ENCODE measurements around the gene PDC.
"Not testable (repeated sequence)": the region's sequence is repeated elsewhere in the genome, so short reads cannot be mapped to it uniquely, and the experiment has no call there.

The PDC gene

DNA sequence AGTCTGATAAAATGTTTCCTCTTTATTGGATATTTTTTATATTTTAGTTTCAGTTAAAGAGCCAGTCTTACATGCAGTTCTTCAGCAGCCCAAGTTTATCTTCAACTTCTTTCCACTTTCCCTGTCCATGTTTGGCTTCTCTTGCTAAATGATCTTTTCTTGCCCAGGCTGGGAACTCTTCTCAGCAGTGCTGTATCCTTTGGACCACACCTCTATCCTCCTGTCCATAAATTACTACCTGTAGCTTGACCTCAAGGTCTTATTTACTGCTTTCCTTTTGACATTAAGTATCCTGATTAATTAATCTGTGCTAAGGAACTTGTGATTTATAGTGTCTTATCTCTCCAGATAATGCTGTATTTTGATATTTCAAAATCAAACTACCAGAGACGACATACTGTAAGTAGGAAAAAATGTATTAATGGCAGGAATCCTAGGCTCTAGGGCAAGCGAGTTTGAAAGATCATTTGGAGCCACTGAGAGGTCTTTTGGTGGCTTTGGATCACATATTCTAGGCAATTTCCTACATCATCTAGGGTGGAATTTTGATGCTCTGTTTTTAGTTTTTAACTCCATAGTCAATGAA lies 20.5 kb upstream of the PDC start:
- H3K36me3 Mint-ChIP-seq, result no peaks in the 10 kb centered on the region
- H3K4me1 Mint-ChIP-seq, result no peaks in the 10 kb centered on the region
- H3K27me3 Mint-ChIP-seq, result no peaks in the 10 kb centered on the region
- no peak overlapping the region for H3K4me3 Mint-ChIP-seq
- no peaks in the 10 kb centered on the region for H3K9me3 Mint-ChIP-seq
- H3K27ac Mint-ChIP-seq, result no peak overlapping the region

DNA sequence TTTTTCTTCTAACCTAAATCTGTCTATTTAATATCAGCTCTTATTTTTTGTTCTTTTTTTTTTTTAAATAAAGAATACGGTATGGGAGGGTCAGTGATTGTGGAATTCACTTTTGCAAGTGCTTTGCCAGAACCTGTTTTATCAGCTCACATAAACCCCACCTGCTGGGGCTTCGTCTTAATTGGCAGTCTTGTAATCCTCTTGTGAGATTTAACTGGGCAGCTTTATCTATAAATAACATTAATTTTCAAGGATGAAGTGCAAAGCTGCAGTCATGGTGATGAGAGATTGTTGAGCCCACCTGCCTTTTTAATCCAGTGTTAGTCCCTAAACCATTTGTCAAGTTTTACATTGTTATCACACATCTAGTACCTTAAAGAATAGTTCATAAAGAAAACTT lies 18.2 kb upstream of the PDC start:
- Mint-ChIP-seq H3K27me3 (no peaks in the 10 kb centered on the region), H3K9me3 (no peaks in the 10 kb centered on the region)

DNA sequence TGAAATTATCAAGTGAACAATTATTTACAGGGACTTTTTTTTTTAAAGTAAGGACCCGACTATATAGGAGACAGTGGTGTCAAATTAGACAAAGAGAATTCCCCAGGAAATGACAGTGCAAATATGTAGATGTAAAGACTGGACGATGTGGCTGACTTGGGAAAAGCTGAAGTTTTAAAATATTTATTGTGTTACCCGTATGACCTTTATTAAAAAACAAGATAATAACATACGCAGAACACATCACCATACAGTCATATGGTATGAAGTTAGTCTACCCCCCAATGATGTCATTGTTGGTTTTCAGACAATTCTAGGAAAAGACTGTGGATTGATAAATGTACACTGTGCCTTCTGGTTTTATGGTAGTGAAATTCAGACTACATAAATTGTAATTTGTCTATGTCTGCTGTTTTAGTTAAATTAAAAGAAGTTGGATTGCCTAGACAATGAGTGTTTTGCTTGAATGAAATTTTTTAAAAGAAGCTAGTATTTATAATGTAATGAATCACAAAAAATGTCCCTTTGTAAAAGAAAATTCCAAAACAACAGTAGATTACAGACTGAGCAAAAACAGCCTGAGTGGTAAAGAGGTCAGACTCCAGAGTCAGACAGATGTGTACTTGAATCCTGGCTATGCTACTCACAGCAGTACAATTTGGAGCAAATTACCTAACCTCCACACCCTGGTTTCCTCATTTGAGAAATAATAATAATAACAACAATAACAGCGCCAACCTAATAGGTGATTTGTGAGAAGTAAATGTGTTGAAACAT lies 15.5 kb upstream of the PDC start:
- H3K36me3 Mint-ChIP-seq, result peaks cover 2% of the 10 kb centered on the region
- no peaks in the 10 kb centered on the region for H3K4me1 Mint-ChIP-seq
- no peaks in the 10 kb centered on the region for H3K27me3 Mint-ChIP-seq
- no peaks in the 10 kb centered on the region for H3K9me3 Mint-ChIP-seq
- H3K27ac Mint-ChIP-seq, result no peak overlapping the region
- H3K4me3 Mint-ChIP-seq, result no peak overlapping the region

More for the DNA sequence above, 18.2 kb upstream of the PDC start:
- H3K4me1 Mint-ChIP-seq, result no peaks in the 10 kb centered on the region
- H3K4me3 Mint-ChIP-seq, result no peak overlapping the region
- H3K27ac Mint-ChIP-seq, result no peak overlapping the region
- no peaks in the 10 kb centered on the region for H3K36me3 Mint-ChIP-seq

DNA sequence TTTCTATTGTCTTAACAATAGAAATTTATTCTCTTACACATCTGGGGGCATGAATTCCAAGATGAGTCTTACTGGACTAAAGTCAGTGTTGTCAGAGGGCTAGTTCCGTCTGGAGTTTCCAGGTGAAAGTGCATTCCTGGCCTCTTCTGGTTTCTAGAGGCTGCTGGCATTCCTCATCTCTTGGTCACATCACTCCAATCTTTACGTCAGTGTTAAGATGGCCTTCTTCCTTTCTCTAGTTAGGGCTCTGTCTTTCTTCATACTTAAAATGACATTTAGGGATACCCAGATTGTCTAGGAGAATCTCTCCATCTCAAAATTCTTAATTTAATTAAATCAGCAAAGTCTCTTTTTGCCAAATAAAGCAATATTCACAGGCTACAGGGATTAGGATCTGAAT lies 13.3 kb upstream of the PDC start:
- H3K4me1 Mint-ChIP-seq, result no peaks in the 10 kb centered on the region
- no peak overlapping the region for H3K27ac Mint-ChIP-seq
- H3K27me3 Mint-ChIP-seq, result no peaks in the 10 kb centered on the region
- H3K4me3 Mint-ChIP-seq, result no peak overlapping the region
- no peaks in the 10 kb centered on the region for H3K9me3 Mint-ChIP-seq
- peaks cover 2% of the 10 kb centered on the region for H3K36me3 Mint-ChIP-seq

DNA sequence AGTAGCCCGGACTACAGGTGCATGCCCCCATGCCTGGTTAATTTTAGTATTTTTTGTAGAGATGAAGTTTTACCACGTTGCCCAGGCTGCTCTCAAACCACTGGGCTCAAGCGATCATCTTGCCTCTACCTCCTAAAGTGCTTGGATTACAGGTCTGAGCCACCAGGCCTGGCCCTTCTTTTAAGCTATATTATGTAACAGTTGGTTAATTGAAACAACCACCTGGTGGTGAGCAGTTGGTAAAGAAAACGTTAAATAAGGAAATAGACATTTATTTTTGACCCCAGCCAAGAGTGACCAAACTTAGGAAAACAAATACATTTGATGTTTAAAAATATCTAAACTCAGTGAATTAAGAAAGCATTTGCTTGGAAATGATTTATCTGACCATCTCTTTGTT lies 12.1 kb upstream of the PDC start:
- H3K27ac Mint-ChIP-seq, result no peak overlapping the region
- H3K4me1 Mint-ChIP-seq, result no peaks in the 10 kb centered on the region
- H3K4me3 Mint-ChIP-seq, result no peak overlapping the region
- no peaks in the 10 kb centered on the region for H3K9me3 Mint-ChIP-seq
- peaks cover 1% of the 10 kb centered on the region for H3K27me3 Mint-ChIP-seq
- H3K36me3 Mint-ChIP-seq, result peaks cover 2% of the 10 kb centered on the region

DNA sequence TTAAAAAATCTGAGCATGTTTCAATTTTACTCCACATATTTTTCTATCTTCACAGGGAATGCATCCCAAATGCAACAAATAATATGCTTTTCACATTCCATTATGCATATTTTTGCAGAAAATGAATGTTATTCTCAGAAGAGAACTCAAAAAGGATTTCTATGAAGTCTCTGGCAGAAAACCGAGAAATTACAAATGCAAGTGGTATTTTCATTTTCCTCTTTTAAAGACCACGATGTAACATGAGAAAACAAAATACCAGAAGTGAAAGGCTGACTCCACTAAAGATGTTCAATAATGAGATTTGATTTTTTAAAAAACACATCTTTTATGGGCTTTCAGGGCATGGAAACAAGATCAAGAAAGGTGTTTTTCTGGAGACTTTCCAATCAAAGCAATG lies 5.0 kb upstream of the PDC start:
- Mint-ChIP-seq H3K36me3 (no peaks in the 10 kb centered on the region), H3K27me3 (peaks cover 8% of the 10 kb centered on the region), H3K9me3 (peaks cover 5% of the 10 kb centered on the region), H3K27ac (no peak overlapping the region), H3K4me3 (no peak overlapping the region), H3K4me1 (no peaks in the 10 kb centered on the region)

DNA sequence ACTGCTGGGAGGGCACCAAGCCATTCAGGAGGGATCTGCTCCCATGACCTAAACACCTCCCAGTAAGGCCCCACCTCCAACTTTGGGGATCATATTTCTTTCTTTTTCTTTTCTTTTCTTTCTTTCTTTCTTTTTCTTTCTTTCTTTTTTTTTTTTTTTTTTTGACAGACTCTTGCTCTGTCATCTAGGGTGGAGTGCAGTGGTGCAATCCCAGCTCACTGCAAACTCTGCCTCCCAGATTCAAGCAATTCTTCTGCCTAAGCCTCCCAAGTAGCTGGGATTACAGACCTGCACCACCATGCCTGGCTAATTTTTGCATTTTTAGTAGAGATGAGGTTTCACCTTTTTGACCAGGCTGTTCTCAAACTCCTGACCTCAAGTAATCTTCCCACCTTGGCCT lies 4.6 kb upstream of the PDC start:
- H3K27ac Mint-ChIP-seq, H3K27me3 Mint-ChIP-seq, H3K9me3 Mint-ChIP-seq, H3K4me3 Mint-ChIP-seq, H3K36me3 Mint-ChIP-seq, H3K4me1 Mint-ChIP-seq: not testable (repeated sequence)

DNA sequence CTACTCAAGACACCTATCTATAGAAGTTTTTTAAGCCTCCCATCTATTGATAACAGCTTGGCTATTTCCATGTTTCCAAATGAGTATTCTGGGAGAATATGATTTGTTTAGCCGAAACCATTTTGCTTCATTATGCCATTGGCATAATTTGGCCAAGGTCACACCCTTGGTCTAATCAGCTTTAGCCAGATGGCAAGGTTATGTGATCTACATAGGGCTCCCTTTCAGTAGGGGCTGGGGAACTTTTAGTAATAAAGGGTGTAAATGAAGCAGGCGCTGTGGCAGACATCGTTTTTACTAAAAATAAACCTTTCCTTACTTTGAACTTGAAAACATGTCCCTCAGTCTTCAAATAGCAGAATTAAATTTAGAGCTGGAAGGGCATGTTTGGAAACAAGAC lies 3.0 kb upstream of the PDC start:
- H3K4me3 Mint-ChIP-seq, result no peak overlapping the region
- no peaks in the 10 kb centered on the region for H3K36me3 Mint-ChIP-seq
- H3K4me1 Mint-ChIP-seq, result no peaks in the 10 kb centered on the region
- peaks cover 8% of the 10 kb centered on the region for H3K27me3 Mint-ChIP-seq
- no peak overlapping the region for H3K27ac Mint-ChIP-seq
- H3K9me3 Mint-ChIP-seq, result peaks cover 5% of the 10 kb centered on the region

DNA sequence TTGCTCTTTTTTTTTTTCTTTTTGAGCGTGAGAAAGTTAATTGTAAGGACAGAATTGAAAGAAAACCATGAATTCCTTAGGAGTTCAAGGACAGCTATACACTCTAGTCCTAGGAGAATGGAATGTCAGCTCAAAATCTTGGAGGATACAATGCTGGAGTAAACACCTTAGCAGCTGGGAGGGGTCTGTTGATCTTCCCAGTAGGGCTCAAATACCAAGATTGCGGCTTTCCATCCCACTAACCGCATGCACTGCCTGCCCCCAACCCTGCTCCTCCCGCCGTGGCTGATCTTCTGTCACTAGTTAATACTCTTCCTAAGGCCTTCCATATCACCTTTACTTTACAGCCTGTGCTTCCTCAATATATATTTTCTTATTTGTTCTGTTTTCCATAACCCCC lies 2.6 kb upstream of the PDC start:
- Mint-ChIP-seq H3K4me3 (no peak overlapping the region), H3K36me3 (no peaks in the 10 kb centered on the region), H3K9me3 (peaks cover 5% of the 10 kb centered on the region), H3K4me1 (no peaks in the 10 kb centered on the region), H3K27me3 (peaks cover 8% of the 10 kb centered on the region), H3K27ac (no peak overlapping the region)

DNA sequence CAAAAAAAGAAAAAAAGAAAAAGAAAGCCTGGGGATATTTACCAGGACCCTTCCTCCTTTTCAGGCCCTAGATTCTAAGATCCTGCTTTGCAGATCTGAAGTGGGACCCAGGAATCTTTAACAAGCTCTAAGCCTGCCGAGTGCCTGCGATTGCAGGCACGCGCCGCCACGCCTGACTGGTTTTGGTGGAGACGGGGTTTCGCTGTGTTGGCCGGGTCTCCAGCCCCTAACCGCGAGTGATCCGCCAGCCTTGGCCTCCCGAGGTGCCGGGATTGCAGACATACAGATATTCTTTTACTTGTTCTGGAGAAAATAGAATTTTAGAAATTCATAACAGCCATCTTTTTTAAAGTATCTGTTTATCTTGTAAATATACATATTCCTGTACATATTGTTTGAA lies 1.8 kb downstream of the PDC start:
- not testable (repeated sequence) for H3K4me3 Mint-ChIP-seq, H3K27ac Mint-ChIP-seq, H3K27me3 Mint-ChIP-seq, H3K9me3 Mint-ChIP-seq, H3K4me1 Mint-ChIP-seq, H3K36me3 Mint-ChIP-seq

DNA sequence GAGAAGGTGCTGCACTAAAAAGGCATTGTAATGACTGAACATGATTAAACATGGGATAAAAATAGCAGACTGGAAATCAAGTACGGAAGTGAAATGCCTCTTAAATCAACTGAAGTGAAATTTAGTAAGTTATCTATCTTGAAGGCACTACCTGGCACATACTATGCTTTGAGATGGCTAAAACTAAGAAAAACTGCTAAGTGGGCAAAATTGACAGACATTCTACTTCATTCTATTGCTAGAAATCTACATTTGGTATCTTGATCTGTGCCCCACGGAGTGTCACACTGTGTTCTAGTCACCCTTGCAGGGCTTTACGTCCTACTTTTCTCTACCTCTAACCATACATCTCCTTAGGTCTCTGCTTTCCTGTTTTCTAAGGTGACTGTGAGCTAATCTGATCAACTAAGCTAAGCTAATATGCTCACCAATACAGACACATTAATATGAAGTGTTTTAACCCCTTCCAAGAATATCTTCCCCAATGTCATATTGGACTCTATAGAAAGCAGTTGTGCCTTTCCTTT lies 4.1 kb downstream of the PDC start:
- no peaks in the 10 kb centered on the region for H3K36me3 Mint-ChIP-seq
- H3K27ac Mint-ChIP-seq, result no peak overlapping the region
- no peaks in the 10 kb centered on the region for H3K27me3 Mint-ChIP-seq
- no peaks in the 10 kb centered on the region for H3K9me3 Mint-ChIP-seq
- no peak overlapping the region for H3K4me3 Mint-ChIP-seq
- H3K4me1 Mint-ChIP-seq, result no peaks in the 10 kb centered on the region

DNA sequence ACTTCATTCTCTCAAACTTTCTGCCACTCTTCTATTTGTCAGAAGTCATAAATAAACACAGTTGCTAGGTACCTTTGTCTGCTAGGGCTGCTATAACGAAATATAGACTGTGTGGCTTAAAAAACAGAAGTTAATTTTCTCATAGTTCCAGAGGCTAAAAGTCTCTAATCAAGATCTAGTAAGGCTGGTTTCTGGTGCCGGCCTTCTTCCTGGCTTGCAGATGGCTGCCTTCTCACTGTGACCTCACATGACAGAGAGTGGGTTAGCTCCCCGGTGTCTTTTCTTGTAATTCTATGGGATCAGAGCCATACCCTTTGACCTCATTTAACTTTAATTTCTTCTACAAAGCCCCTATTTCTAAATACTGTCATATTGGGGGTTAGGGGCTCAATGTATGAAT lies 5.9 kb downstream of the PDC start:
- Mint-ChIP-seq H3K27me3 (no peaks in the 10 kb centered on the region), H3K36me3 (no peaks in the 10 kb centered on the region), H3K4me1 (no peaks in the 10 kb centered on the region), H3K4me3 (no peak overlapping the region), H3K27ac (no peak overlapping the region), H3K9me3 (no peaks in the 10 kb centered on the region)

DNA sequence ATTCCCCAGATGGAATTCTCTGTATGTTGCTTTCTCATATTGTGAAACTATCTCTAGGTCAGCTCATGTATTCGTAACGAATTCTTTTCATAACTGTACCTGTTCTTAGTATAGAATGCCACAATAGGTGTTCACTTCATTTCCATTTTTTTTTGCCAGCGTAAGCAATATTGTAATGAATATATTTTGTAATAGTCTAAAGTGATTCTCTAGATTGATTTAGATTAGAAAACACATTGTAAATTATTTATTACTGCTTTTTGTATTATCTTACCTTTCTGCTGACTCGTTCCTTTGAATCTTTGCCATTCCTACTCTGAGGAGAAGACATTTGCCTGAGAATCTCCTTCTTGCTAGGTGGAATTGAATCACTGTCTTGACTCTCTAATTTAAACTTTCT lies 14.8 kb downstream of the PDC start:
- H3K36me3 Mint-ChIP-seq, result no peaks in the 10 kb centered on the region
- no peak overlapping the region for H3K27ac Mint-ChIP-seq
- H3K9me3 Mint-ChIP-seq, result no peaks in the 10 kb centered on the region
- peaks cover 10% of the 10 kb centered on the region for H3K4me1 Mint-ChIP-seq
- no peak overlapping the region for H3K4me3 Mint-ChIP-seq
- no peaks in the 10 kb centered on the region for H3K27me3 Mint-ChIP-seq

DNA sequence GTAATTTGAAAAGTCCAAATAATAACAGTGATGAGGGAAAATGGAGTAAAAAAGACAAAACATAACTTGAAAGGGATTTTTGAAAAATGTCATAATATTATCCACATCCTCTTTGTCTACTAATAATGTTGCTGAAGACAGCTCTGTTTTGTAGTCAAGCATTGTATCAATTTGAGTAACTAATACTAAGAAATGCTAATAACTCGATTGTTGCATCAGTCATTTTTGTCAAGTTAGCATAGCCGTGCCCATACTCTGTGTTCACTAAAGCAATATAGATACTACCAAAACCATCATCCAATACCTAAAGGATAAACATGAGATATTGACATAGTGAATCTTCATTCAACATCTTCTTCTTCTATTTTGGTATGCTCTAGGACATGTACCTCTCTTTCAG lies 17.3 kb downstream of the PDC start:
- Mint-ChIP-seq H3K36me3 (no peaks in the 10 kb centered on the region), H3K9me3 (no peaks in the 10 kb centered on the region), H3K4me1 (peaks cover 10% of the 10 kb centered on the region), H3K27ac (no peak overlapping the region), H3K27me3 (no peaks in the 10 kb centered on the region), H3K4me3 (no peak overlapping the region)

DNA sequence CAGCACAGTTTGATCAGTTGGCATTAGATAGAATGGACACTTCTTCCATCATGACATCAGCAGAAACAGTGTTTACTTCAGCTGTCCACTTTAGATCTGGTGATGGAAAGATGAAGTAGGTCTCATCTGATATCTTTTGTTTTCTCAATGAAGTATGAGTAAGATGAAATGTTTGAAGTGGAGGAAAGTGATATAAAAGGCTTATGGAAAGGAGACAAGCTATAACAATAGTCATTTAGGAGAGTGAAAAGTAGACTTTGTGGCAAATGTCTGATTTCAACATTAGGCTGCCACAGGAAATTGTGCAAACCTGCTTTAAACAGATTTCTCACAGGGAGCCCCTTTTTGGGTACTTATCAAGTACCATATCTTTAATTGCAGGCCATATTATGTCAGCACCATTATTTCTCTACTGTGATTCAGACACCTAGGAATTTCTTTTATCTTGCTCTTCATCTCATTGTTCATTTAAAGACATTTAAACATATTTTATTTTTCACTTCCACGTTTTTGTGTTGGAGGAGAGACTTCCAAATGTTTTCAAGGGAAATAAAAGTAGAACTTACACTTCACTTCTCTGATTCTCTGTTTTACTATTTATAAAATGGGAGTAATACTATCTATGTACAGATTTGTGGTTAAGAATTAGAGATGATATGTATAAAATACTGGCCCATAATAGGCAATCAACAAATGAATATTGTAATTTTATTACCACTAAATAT lies 18.1 kb downstream of the PDC start:
- no peaks in the 10 kb centered on the region for H3K9me3 Mint-ChIP-seq
- H3K4me1 Mint-ChIP-seq, result peaks cover 10% of the 10 kb centered on the region
- H3K36me3 Mint-ChIP-seq, result peaks cover under 1% of the 10 kb centered on the region
- peak overlapping the region; percentile 32 for H3K27ac Mint-ChIP-seq
- H3K27me3 Mint-ChIP-seq, result no peaks in the 10 kb centered on the region
- H3K4me3 Mint-ChIP-seq, result no peak overlapping the region

DNA sequence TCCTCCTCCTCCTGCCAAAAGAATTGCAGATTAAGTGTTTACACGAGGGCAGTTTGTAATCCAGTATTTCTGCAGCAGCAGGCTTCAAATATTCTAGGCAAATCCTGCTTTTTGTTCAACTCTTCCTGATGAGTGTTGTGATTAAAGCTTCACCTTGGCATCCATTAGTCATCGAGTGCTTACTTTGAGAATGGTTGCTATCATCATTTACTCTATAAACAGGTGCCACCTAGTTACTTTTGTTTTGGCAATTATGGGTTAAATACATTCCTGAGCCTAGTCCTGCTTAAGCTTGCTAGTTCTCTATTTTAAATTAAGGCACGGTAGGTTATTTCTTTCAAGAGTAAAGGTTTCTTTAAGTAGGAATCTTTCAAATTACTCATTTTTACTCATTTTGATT lies 20.3 kb downstream of the PDC start:
- peaks cover 10% of the 10 kb centered on the region for H3K4me1 Mint-ChIP-seq
- no peak overlapping the region for H3K4me3 Mint-ChIP-seq
- H3K9me3 Mint-ChIP-seq, result no peaks in the 10 kb centered on the region
- peaks cover 5% of the 10 kb centered on the region for H3K36me3 Mint-ChIP-seq
- H3K27me3 Mint-ChIP-seq, result no peaks in the 10 kb centered on the region
- no peak overlapping the region for H3K27ac Mint-ChIP-seq
